RKO (cell line): Measurements from ENCODE around the gene CD180.
A peak's percentile ranks its signal among the peaks of the same experiment; 100 is the strongest.

Experiments used
- DNase-seq: peaks from one replicate; pipeline ENCODE4 v3.0.0-alpha.2; 2016; ENCODE audit warnings: low spot score

Gene CD180

DNA sequence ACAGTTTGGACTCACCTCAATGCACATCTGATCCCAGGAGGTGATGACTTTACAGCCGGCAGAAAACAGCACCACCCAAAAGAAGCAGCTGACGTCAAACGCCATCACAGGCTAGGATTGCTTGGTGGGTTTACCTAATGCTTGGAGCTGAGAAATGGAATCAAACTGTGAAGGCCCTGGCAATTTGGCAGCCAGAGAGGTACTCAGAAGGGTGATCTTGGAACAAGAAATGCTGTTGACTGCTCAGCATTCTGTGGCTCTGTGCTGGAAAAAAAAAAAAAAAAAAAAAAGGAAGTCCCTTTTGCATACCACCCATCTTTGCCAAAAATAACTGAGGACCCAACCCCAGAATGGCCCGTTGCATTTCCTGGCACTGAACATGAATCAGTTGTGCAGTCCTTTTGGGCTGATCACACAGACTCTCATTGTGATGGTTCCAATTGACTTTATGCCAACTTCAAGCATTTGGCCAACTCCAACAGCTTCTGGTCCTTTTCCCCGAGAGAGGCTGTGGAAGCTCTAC is at the start of gene CD180:
TSS of gene CD180 (minus strand) at position 263 of the 523 bp plus-strand sequence. CDS start at position 105, 158 bp downstream.
- DNase-seq = no peak

DNA sequence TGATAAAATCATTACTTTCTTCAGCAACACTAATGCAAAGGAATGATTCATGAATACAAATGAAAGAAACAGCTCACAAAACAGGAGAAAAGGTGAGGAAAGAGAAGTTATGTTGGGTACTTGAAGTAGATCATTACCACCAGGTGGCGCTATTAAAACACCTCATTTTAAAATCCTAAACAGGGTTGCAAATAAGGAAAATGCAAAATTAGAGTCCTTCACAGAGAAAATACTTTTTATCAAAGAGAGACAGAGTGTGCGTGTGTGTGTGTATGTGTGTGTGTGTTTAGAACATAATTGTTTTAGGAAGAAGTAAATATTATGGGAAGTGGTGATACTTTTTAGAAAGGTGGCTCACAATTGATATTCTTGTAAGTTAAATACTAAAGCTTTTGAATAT is 49.5 kb upstream of the CD180 start:
- peak; percentile 72 for DNase-seq

DNA sequence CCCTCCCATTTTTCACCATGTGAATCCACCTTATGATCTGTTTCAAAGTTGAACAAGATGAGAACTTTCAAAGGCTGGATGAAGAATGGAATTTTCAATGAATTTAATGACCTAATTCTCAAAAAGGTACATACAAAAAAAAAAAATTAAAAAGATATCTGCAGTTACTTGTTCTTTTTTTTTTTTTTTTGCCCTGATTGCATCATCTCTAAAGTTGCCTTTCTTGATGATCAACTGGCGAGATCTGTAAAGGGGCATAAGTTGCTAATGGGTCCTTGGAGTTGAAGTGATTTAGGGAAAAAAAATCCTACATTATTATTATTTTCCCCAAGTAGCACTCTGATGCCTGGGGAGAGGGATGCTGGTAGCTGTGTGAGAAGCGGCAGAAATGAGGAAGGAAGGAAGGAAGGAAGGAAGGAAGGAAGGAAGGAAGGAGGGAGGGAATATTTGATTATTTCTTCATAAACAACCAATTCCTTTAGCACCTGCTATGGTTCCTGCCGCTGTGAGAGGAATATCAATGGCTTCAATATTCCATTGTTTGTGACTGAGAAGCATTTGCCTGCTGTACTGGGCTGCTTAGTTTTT is 48.8 kb upstream of the CD180 start:
- DNase-seq = no peak

DNA sequence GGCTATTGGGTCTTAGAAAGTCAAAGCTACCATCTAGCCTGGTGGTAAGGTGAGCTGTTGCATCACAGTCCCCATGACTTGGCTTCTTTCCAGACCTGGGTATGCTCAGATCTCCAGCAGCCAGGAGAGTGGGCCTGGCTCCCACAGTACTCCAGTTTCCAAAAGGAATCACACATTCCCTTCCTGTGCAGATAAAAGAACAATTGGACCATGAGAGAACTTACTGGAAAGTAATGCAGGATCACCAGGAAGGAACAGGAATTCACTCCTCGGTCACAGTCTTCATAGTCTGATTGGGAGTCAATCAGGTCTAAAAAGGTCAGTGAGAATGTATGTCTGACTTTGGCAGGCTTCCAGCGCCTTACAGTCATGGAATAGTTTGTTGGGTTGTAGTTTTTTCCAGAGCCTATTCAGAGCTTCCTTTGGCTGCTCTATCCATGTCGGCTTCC is 47.8 kb upstream of the CD180 start:
- no peak for DNase-seq

DNA sequence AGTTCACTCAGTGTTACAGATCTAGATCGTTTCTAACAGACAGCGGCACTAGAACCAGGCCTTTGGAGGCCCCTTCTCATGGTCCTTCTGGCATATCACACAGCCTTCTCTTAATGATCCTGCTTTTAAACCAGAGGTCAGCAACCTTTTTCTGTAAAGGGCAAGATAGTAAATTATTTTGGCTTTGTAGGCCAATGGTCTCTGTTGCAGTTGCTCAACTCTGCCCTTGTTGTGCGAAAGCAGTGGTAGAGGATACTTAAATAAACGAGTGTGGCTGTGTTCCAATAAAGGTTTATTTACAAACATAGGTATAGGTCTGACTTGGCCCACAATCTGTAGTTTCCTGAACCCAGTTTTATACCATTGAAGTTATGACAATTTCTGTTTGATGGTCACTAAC is 47.3 kb upstream of the CD180 start:
- DNase-seq = no peak

DNA sequence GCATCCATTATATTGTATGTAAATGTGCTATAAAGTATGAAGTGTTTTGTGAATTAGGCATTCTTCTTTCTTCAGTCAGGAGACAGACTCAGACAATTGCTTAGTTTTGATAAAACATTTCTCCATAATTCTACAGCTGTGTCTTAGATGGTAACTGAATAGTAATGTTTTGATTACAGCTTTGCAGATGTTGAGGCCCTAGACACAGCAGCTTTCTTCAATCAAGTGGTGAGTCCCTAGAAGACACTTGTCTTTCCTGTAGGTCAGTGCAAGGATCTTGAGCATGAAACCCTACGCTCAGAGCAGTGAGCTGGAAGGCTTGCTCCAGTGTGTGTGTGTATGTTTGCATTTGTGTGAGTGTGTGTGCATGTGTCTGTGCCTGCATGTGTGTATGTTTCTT is 46.8 kb upstream of the CD180 start:
- DNase-seq = no peak

DNA sequence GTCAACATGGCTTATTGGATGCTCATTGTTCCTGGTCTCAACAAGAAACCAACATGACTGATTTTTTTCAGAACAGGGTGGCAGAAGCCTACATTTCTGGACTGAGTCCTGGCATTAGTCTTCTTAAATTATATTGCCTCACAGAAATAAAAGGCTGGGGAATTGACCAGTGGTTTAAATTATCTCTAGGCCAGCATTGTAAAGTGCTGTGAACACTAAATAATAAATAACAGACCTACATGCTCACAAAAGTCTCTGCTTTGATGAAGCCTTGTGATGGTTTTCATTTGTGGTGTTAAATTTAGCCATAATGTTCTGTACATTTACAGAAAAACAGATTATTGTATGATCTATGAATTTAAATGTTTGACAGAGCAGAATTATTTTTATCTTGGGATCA is 44.7 kb upstream of the CD180 start:
- DNase-seq = no peak

DNA sequence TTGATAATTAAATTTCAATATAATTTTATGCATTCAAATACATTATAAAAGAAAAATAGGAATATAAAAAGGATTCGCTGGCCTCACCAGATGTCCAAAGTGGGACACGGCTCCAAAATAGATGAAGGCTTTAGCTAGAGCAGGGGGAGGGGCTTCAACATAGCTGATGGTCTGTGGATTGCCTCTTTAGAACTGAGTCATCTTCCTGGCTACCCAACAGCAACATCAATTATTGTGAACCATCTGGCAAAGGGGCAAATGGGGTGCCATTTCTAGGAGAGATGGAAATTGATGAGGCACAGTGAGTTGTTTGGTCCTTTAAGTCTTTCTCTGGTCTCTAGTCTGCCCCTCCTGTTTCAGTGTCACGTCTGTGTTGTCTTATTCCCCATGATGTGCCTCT is 44.2 kb upstream of the CD180 start:
- DNase-seq = no peak

DNA sequence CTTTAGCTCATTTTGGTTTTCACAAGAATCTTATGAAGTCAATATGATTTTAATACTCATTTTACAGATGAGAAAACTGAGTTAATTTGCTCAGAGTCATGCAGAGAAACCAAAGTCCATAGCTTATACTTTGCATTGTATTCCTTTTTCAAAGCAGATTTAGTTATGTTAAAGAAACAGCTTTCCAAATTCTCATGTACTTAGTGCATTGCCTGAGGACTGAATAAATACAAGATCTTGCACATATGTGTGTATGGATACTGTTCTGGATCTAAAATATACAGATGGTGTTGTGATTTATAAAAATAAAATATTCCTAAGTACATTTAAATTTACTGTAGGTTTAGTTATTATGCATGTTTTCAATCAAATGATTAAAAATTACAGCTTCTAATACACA is 43.5 kb upstream of the CD180 start:
- no peak for DNase-seq

DNA sequence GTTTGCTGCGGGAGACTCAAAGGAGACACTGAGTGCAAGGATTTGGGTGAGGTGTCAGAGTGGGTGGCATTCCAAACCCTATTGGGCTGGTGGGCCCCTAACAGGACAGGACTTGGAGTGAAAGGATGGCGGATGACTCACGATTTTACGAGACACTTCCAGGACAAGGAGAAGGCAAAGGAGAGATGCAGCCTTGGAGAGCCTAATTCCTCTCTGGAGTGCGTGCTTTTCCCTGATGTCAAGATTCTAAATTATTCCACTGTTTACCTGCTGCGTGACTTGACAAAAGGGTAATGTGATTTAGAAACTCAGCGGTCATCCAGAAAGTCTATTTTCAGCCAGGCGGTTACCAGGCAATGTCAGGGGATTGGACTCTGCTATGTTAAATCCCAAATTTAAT is 41.6 kb upstream of the CD180 start:
- no peak for DNase-seq

DNA sequence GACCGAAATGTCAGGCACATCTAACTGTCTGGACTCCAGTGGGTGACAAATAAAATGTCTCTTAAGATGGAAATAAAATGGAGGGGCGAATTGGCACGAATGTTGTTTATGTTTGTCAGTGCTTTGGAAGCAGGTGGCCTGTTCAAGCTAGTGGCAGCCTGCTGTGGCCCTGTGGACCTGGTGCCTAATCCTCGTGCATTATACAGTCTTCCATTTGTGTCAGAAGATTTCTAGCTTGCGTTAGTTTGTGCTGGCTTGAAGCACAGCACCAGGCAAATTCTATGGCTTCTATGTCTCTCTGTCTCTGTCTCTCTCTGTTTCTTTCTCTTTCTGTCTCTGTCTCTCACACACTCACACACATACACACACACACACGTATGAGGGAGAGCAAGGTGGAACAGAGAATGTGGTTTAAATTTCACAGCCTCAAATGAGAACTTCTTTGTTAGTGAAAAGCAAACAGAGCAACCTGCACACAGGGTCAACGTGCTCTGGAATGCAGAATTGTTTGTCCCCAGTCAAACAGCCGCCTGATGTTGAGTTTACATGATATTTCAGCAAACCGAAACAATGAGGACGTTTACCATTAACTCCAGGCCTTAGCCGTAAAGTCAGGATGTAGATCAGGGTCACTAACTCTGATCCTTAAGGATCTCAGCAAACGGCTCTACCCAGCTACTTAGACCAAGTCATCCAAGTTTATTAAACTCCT is 39.0 kb upstream of the CD180 start:
- DNase-seq = no peak

DNA sequence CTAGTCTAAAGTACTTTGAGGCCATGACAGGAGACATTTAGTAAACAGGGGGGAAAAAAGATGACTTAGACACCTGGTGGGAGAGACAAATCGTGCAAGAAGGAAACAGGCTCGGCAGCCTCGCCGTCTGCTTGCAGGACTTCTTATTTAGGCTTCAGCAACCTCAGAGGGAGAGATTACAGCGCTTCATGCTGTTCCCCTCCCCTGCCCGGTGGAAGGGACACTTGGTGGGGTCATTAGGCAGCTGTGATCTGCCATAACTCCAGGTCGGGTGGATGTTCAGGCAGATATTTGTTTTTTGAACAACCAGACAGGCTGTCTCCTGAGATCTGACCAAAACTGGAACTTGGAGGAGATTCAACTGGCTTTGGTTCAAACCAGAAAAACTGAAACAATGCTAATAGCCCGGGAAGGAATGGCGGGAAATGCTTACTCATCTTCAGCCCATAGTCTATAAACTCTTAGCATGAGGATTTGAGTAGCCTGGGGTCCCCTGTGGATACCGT is 38.1 kb upstream of the CD180 start:
- no peak for DNase-seq

DNA sequence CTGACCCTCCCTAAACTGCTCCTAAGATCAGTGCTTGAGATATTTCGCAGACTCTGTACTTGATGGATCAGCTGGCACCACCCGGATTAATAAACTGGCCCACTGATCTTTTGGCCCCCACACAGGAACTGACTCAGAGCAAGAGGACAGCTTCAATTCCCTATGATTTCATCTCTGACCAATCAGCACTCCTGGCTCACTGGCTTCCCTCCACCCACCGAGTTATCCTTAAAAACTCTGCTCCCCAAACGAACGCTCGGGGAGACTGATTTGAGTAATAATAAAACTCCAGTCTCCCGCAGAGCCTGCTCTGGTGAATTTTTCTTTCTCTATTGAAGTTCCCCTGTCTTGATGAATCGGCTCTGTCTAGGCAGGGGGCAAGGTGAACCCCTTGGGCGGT is 36.5 kb upstream of the CD180 start:
- no peak for DNase-seq

DNA sequence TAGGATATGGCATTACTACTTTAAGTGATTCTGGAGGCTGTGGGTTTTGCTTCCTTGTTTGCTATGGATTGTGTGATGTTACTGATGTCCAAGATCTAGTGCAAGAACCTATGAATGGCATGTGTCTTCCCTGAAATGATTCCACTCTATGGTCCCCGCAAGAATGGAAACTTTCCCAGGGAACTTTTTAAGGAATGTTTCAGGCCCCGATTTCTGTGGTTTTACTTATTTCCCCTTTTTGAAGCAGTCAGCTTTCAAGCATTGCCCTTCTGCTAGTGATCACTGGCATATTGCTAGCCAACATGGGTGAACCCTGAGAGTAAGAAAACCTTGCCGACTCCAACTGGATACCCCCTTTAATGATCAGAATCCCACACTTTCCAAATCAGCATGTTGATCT is 26.6 kb upstream of the CD180 start:
- no peak for DNase-seq

DNA sequence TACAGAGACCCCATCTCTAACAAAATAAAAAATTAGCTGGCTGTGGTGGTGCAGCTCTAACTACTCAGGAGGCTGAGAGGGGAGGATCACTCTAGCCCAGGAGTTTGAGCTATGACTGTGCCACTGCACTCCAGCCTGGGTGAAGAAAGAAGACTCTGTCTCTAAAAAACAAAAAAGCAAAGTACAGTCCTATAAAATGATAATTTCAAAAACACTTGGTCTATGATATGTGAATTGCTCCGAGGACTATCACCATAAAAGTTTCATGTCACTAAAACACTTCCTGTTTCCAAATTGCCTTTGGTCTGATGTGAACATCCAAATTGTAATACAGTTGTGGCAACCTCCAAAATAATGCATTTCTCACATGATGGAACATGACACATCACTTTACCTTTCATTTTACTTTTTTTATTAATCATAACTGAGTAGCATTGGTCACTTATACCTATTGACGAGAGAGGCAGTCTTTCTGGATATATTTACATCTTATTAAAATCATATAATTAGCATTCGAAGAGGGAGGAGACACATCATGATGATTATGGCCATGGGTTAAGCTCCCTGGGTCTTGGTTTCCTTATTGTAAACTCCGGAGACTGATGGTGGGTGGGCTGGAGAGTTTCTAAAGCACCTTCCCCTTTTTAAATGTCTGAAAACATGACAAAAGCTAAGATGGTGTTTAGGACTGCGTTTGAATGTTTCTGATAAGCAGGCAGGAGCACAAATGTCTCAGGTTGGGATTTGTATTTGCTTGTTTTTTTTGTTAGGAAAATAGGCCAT is 25.8 kb upstream of the CD180 start:
- DNase-seq = no peak

DNA sequence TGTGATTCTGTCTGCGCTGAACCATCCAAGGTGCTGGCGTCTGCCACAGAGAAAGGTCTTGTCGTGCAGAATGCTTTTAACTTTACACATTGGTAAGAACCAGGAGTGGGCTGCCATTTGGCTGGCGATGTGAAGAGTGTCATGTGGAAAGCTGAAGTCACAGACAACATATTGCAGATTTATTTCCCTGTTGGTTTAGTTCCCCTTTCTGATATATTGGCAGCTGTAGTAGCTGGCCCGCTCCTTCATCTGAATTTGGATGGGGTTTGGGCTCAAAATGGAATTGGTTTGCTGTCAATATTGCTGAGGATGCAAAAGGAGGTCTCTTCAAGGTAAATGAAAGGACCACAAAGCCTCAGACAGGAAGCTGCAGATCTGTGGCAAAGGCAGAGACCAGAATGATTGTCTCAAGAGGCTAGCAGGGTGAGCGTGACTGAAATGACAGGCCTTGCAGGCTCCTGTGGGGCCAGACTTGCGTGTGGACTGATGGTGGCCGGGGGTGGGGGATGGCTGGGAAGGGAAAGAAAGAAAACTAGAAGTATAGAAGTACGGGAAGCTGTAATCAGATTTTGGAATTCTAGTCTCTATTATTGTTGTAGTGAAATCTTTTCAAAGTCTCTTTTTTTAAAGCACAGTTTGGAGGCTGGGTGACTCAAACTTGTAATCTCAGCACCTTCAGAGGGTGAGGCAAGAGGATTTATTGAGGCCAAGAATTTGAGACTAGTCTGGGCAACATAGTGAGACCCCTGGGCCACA is 25.1 kb upstream of the CD180 start:
- no peak for DNase-seq

DNA sequence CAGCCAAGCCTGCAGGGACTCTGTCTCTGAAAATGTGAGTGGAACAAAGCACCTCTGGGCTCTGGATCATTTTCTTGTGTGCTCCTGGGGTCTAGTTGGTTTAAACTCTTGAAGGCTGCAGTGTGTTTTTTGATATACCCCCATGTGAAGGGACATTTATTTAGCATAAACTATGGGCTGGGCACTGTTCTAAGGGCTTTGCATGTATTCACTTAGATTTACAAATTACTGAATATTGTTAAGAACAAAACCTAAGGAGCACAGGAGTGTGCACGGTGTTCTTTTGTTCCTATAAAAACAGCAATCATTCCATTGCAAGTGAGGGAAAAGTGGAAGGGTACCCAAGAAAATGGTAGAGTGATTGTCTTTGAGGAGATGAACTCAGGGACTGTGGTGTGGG is 20.0 kb upstream of the CD180 start:
- no peak for DNase-seq

DNA sequence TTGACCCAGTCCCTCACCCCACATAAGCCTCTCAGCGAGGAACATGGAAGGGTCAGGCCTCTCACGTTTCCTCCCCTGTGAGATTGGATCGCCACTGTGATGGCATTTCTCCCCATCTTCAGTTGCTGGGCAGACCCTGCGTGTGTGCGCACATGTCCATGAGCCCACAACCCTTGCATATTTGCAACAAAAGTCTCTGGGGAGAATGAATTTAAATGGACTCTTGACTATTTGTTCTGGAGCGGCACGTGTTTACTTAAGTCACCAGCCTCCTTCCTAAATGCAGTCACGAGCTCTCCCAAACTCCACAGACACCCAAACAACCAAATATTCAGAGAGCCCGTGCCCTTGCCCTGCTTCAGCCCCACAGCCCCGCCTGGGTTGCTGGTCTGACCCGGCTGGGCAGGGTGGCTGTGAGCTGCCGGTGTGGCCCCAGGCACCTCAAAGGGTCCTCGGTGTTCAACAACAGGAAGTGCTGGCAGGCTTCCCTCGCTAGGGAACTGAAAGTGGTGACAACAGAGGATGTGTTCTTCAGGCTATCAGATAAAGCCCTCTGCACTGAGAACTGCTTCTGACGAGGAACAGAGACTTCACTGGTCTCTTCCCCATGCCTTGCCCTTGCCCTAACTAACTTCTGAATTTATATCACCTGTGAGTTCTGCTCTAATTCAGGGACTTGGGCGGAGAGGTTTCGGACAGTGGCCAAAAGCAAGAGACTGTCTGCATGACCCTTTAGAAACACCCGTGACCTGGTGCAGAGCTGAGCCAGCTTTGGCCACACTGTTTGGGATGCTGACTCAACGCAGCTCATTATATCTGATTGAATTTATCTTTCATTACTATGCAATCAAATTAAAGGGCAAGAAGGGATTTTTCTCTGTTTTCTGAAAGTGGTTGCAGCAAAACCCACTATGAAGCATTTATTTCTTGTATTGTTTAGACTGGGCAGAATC is 19.2 kb upstream of the CD180 start:
- DNase-seq = no peak

DNA sequence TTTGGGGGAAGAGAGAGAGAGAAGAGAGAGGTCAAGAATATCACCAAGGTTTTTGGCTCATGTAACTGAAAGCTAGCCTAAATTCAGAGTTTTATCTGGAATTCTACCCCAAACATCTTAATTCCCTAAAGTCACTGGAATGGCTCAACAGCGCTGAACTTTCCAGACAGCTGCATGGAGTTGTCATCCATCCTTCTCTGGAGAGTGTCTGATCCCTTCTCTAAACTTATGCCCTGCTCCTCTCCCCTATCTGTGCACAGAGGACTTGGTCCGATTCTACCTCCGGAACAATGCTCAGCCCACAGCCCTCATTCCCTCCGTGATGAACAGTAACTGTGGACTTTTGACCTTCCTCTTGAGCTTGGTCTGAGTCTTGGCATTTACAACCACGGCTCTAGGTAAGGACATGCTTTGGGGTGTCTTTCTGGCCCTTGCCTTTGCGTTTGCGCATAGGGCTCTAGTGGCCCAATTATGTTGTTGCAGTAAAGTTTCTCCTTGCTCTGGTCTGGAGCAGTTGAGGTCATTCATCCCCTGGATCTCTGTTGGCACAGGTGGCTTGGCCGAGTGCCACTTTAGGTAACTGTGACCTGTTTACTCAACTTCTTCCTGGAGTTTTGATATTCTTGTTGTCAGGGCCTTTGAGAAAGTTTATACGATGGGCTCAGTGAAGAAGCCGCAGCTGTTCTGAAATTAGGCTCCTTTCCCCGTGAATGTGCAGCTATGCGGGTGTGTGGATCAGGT is 18.3 kb upstream of the CD180 start:
- DNase-seq = no peak

DNA sequence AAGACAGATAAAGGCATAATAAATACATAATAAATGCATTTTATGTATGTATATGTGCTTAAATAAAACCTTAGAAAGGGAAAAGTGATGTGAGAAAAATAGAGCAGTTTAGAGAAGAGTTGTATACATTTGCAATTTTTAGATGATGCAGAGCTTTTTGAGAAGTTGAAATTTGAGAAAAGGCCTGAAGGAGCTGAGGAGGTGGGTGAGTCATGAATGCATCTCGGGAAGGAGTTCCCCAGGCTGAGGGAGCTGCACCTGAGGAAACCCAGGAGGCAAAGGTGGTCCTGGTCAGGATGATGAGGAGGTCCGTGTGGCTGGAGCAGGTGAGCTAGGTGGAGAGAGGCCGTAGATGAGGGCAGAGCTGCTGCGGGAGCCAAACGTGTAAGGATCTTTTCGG is 17.4 kb upstream of the CD180 start:
- no peak for DNase-seq
